HG03342 (cell line): ENCODE data around the gene TST.

Experiments
- ATAC-seq: cut with Tn5 transposase; IDR thresholded peaks from one replicate; pipeline ENCODE4 v1.9.1; 2021; ENCODE audit warnings: mild to moderate bottlenecking, moderate library complexity; ENCODE audit not compliant: unreplicated experiment

The TST gene

GRCh38 chr22:36988075-36988832 lies 31.0 kb downstream of the TST start:
- ATAC-seq, result no peak

DNA sequence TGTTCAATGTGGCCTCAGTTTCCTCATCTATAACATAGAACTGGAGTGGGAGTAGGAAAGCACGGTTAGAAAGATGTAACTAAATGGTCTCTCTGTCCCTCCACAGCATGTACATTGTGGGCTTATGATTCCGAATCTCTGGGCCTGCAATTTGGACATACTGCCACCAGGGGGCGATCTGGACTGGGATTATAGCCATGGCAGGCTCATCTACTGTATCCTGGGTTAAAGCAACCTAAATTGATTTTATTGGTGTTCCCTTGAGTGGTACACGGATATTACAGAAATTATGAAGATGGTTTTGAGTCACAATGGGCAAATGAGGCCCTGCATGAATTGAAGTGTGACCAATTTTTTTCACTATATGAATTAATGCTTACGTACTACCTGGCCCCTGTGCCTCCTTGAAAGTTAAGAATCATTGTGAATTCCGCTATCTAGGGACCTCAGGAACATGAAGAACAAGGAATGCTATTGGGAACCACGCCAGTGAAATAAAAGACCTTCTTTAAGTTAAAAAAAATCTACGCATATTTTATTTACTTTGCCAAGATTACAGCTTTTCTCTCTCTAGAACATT lies 32.9 kb downstream of the TST start:
- ATAC-seq, result no peak

DNA sequence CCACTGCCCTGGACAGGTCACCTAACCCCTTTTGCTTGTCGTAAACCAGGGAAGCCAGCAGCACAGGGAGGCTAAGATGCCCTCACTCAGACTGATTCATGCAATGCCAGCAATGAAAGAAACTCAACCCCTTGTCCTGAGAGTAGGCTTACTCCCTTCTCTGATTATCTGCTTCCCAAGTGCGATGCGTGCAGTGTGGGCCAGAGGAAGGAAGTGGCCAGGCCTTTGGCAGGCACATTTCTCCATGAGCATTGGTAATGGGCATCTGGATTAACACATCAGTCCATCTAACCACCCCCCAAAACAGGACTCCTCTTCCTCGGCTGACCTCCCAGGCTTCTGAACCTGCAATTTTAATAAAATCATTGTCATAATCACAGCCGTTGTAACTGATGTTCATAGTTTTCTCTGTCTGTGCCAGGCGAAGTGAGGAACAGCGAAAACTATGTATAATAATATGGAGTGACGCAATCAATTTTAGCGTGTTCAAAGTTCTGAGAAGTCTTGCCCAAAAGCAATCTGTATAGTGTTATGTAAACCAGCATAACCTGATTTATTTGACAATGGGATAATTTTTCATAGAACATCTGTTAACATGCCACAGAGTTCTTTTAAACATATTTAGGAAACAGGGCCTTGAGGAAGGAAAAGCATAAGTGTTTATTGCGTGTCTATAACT lies 33.9 kb downstream of the TST start:
- no peak for ATAC-seq

DNA sequence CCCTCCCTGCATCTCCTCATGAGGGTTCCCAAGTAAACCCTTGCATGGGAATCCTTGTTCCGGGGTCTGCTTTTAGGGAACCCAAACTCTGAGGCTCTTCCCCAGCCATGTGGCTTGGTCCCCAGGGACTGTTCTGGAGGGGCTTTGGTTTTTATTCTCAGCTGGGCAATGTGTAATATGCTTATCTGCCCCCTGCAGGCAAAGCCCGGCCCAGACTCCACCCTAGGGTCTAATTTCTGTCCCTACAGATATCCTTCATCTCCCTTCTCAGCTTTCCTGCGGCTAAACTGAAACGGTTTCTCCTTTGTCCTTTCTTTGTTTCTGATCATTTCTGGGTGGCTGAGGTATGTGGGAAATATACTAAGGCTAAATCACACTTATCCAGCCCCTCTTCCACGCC lies 37.1 kb downstream of the TST start:
- ATAC-seq, result no peak

- ATAC-seq, result no peak
Observed at GRCh38 chr22:36981247-36981775, 37.9 kb downstream of the TST start.

DNA sequence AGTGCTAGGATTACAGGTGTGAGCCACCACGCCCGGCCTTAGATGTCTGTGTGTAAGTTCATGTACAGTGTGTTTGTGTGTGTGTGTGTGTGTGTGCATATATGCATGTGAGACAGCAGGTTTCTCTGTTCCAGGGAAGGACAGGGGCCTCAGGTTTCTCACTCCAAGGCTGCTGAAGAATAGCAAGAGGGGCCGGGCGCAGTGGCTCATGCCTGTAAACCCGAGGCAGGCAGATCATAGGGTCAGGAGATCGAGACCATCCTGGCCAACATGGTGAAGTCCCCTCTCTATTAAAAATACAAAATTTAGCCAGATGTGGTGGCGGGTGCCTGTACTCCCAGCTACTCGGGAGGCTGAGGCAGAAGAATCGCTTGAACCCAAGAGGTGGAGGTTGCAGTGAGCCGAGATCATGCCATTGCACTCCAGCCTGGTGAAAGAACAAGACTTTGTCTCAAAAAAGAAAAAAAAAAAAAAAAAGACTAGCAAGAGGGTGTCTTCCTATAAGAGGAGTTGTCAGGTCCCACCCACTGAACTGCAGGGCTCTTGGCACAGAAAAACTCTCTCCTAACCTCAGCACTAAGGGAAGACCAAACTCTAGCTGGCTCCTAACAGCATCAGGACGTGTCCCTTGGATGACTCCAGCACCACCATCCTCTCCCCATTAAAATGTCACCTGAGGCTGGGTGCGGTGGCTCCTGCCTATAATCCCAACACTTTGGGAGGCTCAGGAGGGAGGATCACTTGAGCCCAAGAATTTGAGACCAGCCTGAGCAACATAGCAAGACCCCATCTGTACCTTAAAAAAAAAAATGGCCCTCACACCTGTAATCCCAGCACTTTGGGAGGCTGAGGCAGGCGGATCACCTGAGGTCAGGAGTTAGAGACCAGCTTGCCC lies 40.0 kb downstream of the TST start:
- ATAC-seq, result no peak

- peak; percentile 77 for ATAC-seq
Observed at GRCh38 chr22:36977947-36978660, 41.1 kb downstream of the TST start.

GRCh38 chr22:36977401-36977861 lies 41.8 kb downstream of the TST start:
- no peak for ATAC-seq

DNA sequence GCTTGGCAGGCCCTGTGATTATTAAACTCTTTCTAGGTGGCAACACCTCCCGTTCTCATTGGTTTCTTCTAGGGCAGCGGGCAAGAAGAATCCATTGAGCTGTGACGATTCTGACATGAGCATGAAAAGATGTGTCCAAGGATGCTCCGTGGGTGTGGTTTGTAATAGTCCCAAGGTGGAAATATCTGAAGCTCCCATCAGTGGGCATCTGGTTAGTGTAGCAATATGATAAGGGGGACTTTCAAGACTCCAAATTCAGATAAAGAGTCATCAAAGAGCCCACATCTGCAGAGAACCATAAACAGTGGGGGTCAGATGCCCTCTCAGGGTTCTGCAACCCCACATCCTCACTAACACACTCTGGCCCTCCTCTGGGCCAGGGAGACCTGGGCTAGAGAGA lies 42.6 kb downstream of the TST start:
- ATAC-seq, result no peak

GRCh38 chr22:36971341-36972125 lies 47.7 kb downstream of the TST start:
- no peak for ATAC-seq

- no peak for ATAC-seq
Observed at GRCh38 chr22:36968249-36968964, 50.8 kb downstream of the TST start.

DNA sequence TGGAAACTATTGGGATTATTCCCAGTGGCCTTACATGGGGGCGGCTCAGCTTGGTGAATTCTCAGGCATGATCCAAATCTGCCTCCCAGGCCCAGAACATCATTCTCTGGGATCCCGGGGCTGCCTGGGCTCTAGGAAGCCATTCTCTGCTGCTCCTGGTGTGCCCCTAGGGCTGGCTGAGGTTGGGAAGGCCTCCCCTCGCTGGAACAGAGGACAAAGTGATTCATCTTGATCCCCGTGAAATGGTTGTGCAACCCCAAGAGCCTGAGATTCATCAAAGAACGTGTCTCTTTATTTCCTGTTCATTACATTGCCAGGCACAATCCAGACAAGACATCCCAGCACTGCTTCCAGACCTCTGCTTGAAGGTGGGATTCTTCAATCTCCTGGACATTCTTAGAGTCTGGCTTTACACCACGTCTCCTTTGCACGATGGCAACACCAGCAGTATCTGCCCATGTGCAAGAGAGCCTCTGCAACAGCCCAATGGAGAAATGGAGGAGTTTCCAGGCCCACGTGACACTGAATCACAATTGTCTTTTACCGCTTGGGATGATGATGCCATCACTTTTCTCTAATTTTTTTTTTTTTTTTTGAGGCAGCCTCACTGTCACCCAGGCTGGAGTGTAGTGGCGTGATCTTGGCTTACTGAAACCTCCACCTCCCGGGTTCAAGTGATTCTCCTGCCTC lies 52.3 kb downstream of the TST start:
- ATAC-seq, result no peak

DNA sequence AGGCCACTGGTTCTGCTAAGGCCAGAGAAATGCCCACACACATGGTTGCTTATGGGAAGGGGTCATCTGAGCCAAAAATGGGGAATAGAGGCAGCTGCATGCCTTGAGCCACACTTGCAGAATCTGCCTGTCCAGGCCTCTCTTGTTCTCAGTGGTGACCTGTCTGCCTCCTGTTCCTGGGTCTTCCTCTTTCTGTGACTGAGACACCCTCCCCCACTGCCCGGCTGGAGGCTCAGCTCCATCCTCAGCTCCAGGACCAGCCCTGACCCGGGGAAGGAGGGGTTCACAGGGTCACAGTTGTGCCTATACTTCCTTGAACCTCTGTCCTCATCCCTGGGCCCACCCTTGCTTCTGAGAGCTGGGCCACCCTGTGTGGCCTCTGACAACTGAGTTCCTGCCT lies 53.6 kb downstream of the TST start:
- no peak for ATAC-seq

DNA sequence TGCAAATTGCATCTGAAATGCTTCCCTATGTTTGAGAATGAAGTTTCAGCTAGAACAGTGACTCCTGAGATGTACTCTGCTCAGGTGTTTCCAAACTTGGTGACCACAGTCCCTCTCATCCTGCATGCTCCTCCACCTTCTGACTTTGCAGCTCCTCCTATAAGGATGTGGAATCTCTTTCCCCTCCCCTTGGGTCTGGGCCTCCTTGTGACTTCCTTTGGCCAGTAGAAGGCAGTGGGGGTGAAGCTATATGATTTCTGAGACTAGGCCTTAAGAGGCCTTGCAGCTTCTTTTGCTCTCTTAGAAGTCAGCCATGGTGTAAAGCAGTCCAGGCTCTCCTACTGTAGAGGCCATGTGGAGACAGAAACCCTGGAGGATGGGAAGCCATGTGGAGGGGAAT lies 55.1 kb downstream of the TST start:
- no peak for ATAC-seq

GRCh38 chr22:36963302-36963701 lies 55.9 kb downstream of the TST start:
- ATAC-seq, result no peak

- ATAC-seq, result no peak
Observed at GRCh38 chr22:36961626-36962025, 57.6 kb downstream of the TST start.
